ENCODE results near the gene DUSP7. TPM values are rescaled to one million over a fixed set of nuclear protein-coding genes. Genes with fewer than 3 reads are reported as not detected.

DUSP7 gene
- total and polyA plus RNA-seq, 10 donors: 5.4 to 68.6 (median 36.2) TPM

DNA sequence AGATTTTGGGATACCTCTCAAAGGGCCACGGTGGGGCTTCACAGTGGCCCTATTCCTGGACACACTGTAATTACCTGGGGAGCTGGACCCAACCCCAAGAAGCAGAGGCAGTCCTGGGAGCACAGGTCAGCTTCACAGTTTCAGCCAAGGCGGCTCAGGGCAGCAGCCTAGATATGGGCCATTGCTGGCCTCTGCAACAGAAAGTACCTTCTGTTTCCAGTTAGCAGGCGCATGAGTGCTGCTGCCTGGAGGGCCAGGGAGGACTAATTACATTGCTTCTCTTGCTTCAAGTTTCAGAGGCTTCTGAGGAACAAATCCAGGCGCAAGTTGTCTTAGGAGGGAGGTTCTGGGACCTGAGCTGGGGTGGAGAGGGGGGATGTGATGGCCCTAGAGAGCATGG is 13.5 kb upstream of the DUSP7 start:
- intact Hi-C loops (cut with DNase I; ENCODE audit: low total_unique reads): no loop called here
- DNase-seq: no peak
- H3K27me3 ChIP-seq (replicated peaks in 1 of 7): no peaks in the 10 kb centered on the region
- H3K36me3 ChIP-seq: peaks cover 0 to 15% (median 0%) of the 10 kb centered on the region in 6 donors
- 88 to 98% (median 97%) methylated on average over 2 to 4 of the region's 4 CpGs for WGBS, 5 donors
- H3K9me3 ChIP-seq: no peaks in the 10 kb centered on the region
- H3K4me1 ChIP-seq: peaks cover 0 to 44% (median 22%) of the 10 kb centered on the region in 6 donors
- TF ChIP-seq POLR2AphosphoS5 (IDR thresholded peaks at IDR 0.05) (no peak), POLR2A (IDR thresholded peaks at IDR 0.05) (no peak)
- TF ChIP-seq, protein P1, sequence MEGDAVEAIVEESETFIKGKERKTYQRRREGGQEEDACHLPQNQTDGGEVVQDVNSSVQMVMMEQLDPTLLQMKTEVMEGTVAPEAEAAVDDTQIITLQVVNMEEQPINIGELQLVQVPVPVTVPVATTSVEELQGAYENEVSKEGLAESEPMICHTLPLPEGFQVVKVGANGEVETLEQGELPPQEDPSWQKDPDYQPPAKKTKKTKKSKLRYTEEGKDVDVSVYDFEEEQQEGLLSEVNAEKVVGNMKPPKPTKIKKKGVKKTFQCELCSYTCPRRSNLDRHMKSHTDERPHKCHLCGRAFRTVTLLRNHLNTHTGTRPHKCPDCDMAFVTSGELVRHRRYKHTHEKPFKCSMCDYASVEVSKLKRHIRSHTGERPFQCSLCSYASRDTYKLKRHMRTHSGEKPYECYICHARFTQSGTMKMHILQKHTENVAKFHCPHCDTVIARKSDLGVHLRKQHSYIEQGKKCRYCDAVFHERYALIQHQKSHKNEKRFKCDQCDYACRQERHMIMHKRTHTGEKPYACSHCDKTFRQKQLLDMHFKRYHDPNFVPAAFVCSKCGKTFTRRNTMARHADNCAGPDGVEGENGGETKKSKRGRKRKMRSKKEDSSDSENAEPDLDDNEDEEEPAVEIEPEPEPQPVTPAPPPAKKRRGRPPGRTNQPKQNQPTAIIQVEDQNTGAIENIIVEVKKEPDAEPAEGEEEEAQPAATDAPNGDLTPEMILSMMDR (IDR thresholded peaks at IDR 0.05 in 8 of 11, conservative IDR thresholded peaks at IDR 0.05 in 3 of 11): no peak
- peak overlapping the region in 6 of 8 donors; percentile 72 to 86 (median 81) for H3K27ac ChIP-seq
- H3K4me3 ChIP-seq: no peak overlapping the region

DNA sequence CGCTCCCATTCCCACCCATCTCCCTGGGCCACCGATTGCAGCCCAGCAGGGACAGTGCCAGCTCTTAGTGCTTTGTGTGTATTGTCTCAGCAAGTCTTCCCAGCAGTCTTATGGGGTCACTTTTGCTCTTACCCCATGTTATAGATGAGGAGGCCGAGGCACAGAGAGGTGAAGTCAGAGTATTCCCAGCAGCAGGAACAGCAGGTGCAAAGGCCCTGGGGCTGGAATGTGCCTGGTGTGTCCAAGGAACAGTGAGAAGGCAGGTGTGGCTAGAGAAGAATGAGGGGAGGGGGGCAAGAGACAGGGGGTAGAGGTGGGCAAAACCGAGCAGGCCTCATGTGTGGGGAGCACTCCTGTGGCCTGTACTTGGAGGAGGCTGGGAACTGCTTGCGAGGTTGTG is 12.8 kb upstream of the DUSP7 start:
- 93 to 99% (median 97%) methylated on average over 4 to 5 of the region's 5 CpGs for WGBS, 5 donors
- intact Hi-C loops (cut with DNase I; ENCODE audit: low total_unique reads): no loop called here
- peaks cover 0 to 44% (median 22%) of the 10 kb centered on the region in 6 donors for H3K4me1 ChIP-seq
- H3K27me3 ChIP-seq (replicated peaks in 1 of 7): no peaks in the 10 kb centered on the region
- no peaks in the 10 kb centered on the region for H3K9me3 ChIP-seq
- no peak for TF ChIP-seq POLR2A (IDR thresholded peaks at IDR 0.05)
- TF ChIP-seq, protein P1 (IDR thresholded peaks at IDR 0.05 in 8 of 11, conservative IDR thresholded peaks at IDR 0.05 in 3 of 11): no peak
- TF ChIP-seq POLR2AphosphoS5 (IDR thresholded peaks at IDR 0.05): no peak
- peaks cover 0 to 8% (median 0%) of the 10 kb centered on the region in 6 donors for H3K36me3 ChIP-seq
- no peak for DNase-seq
- peak overlapping the region in 1 of 8 donors; percentile 82 for H3K27ac ChIP-seq
- H3K4me3 ChIP-seq: no peak overlapping the region

DNA sequence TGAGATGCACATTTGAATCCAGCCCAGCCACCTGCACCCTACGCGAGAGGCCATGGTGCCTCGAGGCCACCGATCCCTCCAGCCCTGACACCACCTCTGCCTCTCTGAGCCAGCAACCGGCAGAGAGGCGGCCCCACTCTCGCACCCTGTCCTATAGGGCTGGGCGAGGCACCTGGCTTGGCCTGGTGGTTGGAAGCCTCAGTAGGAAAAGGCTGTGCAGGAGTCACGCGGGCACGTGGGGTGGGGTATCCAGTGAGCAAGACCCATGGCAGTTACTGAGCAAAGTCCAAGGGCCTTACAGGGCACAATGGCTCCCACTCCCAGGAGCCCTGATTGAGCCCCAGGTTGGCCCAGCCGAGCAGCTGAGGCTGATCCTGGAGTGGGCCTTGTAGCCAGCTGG is 12.4 kb upstream of the DUSP7 start:
- WGBS, 5 donors: 89 to 99% (median 94%) methylated on average over 7 to 12 of the region's 12 CpGs
- Histone ChIP-seq H3K4me3 (no peak overlapping the region), H3K4me1 (peaks cover 0 to 44% (median 22%) of the 10 kb centered on the region in 6 donors), H3K27me3 (replicated peaks in 1 of 7) (no peaks in the 10 kb centered on the region), H3K27ac (peak overlapping the region in 1 of 8 donors; percentile 82), H3K9me3 (no peaks in the 10 kb centered on the region), H3K36me3 (peaks cover 0 to 4% (median 0%) of the 10 kb centered on the region in 6 donors)
- DNase-seq: no peak
- intact Hi-C loops (cut with DNase I; ENCODE audit: low total_unique reads): no loop called here
- TF ChIP-seq, protein P1 (IDR thresholded peaks at IDR 0.05 in 8 of 11, conservative IDR thresholded peaks at IDR 0.05 in 3 of 11): no peak
- TF ChIP-seq POLR2A (IDR thresholded peaks at IDR 0.05): no peak
- TF ChIP-seq POLR2AphosphoS5 (IDR thresholded peaks at IDR 0.05): no peak

DNA sequence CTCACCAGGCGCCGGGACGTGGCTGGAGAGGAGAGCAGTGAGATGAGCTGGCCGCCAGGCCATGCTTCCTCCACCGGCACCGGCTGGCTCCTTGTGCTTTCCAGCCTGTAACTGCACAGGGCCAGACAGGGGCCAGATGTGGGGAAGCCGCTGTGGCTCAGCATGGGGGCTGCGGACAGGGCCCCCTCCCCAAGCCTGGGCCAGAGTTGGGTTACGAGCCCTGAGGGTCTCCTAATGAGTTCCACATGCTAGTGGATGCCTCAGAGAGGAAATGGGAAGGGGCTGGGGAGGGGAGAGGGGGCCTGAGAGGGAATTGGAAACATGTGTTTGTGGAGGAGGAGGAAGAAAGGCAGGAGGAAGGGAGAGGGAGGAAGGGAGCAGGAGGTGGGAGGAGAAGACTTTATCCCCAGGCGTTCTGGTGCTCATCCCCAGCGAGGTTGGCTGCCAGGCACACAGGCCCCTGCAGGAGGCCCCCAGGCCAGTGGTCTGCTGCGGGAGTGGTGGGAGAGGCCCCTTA is 11.7 kb upstream of the DUSP7 start:
- Histone ChIP-seq H3K36me3 (no peaks in the 10 kb centered on the region), H3K27ac (no peak overlapping the region), H3K27me3 (replicated peaks in 1 of 7) (no peaks in the 10 kb centered on the region), H3K4me3 (no peak overlapping the region), H3K9me3 (no peaks in the 10 kb centered on the region), H3K4me1 (peaks cover 0 to 44% (median 22%) of the 10 kb centered on the region in 6 donors)
- intact Hi-C loops (cut with DNase I; ENCODE audit: low total_unique reads): no loop called here
- DNase-seq: no peak
- TF ChIP-seq, protein P1 (IDR thresholded peaks at IDR 0.05 in 8 of 11, conservative IDR thresholded peaks at IDR 0.05 in 3 of 11): no peak
- TF ChIP-seq POLR2AphosphoS5 (IDR thresholded peaks at IDR 0.05) (no peak), POLR2A (IDR thresholded peaks at IDR 0.05) (no peak)
- 79 to 92% (median 88%) methylated on average over 12 of the region's 12 CpGs for WGBS, 5 donors

Data from spleen (tissue), 11 donors.